Neural cell (in vitro differentiated cells): ENCODE data around the gene BLMH.

Source experiments
- CTCF ChIP-seq: fragments of 450-650 bp; IDR thresholded peaks from 2 replicates; pipeline ENCODE4 v1.5.1; 2014; ENCODE audit warnings: antibody characterized with exemption, mild to moderate bottlenecking, moderate library complexity; ENCODE audit not compliant: poor library complexity, severe bottlenecking
- EP300 ChIP-seq: fragments of 450-650 bp; conservative IDR thresholded peaks from 2 replicates; pipeline ENCODE4 v1.6.1; 2014; ENCODE audit warnings: antibody characterized with exemption, mild to moderate bottlenecking, moderate library complexity; ENCODE audit not compliant: poor library complexity, severe bottlenecking
- EZH2 ChIP-seq: fragments of 200-600, 300-800 bp; shearing (Covaris generic), sonication (generic); IDR thresholded peaks from 2 replicates; pipeline ENCODE4 v1.6.1; 2014; ENCODE audit warnings: antibody characterized with exemption, low read length, borderline replicate concordance, mild to moderate bottlenecking; ENCODE audit not compliant: insufficient read depth, poor library complexity, severe bottlenecking
- POLR2AphosphoS5 ChIP-seq: IDR thresholded peaks from 2 replicates; pipeline ENCODE4 v1.6.1; 2012
- REST ChIP-seq: IDR thresholded peaks from 2 replicates; pipeline ENCODE4 v1.6.1; 2012; ENCODE audit warnings: borderline replicate concordance
- SMC3 ChIP-seq: fragments of 450-650 bp; conservative IDR thresholded peaks from 2 replicates; pipeline ENCODE4 v1.6.1; 2014; ENCODE audit warnings: antibody characterized with exemption, mild to moderate bottlenecking, moderate library complexity; ENCODE audit not compliant: poor library complexity

GRCh38 chr17:30275911-30276310 is 15.8 kb downstream of the BLMH start:
- TF ChIP-seq CTCF (no peak), POLR2AphosphoS5 (no peak), EP300 (no peak), REST (no peak), EZH2 (no peak), SMC3 (no peak)
